NOMO-1 (cell line): ENCODE measurements around the gene SCAMP3.
"Not testable (repeated sequence)": the region's sequence is repeated elsewhere in the genome, so short reads cannot be mapped to it uniquely, and the experiment has no call there.

Source experiments
- DNase-seq, 2 experiments: peaks; one replicate each; lab custom pipeline; 2025; ENCODE audit not compliant: unreplicated experiment in 2 of 2; lab: John Stamatoyannopoulos, UW

SCAMP3 gene

GRCh38 chr1:155256058-155256852 is 5.9 kb downstream of the SCAMP3 start:
- no peak for DNase-seq

- peak; percentile 69 to 70 for DNase-seq
These were observed 6.7 kb downstream of the SCAMP3 start, which contains the start of gene ENTREP3 for GRCh38 chr1:155255243-155256007. ENTREP3 (minus strand) TSS chr1:155255483; CDS start chr1:155254877, 606 bp downstream.

- no peak for DNase-seq
These were observed 7.4 kb downstream of the SCAMP3 start for GRCh38 chr1:155254714-155255242.

GRCh38 chr1:155254228-155254713 is 7.9 kb downstream of the SCAMP3 start:
- no peak for DNase-seq

- no peak for DNase-seq
These were observed 8.4 kb downstream of the SCAMP3 start for GRCh38 chr1:155253797-155254196.

GRCh38 chr1:155253208-155253607 is 9.0 kb downstream of the SCAMP3 start:
- no peak for DNase-seq

- no peak for DNase-seq
These were observed 10.6 kb downstream of the SCAMP3 start for GRCh38 chr1:155251566-155251965.

GRCh38 chr1:155250633-155251449 is 11.3 kb downstream of the SCAMP3 start:
- peak; percentile 94 to 96 for DNase-seq

GRCh38 chr1:155250246-155250632 is 11.9 kb downstream of the SCAMP3 start:
- DNase-seq = peak in 1 of 2 experiments; percentile 66

GRCh38 chr1:155247667-155248553 is 14.2 kb downstream of the SCAMP3 start:
- DNase-seq = no peak

GRCh38 chr1:155246796-155247195 is 15.4 kb downstream of the SCAMP3 start:
- not testable (repeated sequence) for DNase-seq

GRCh38 chr1:155245163-155245524 is 17.0 kb downstream of the SCAMP3 start:
- DNase-seq = no peak

- peak; percentile 96 to 98 for DNase-seq
These were observed 17.6 kb downstream of the SCAMP3 start for GRCh38 chr1:155244368-155245162.

- no peak for DNase-seq
These were observed 19.3 kb downstream of the SCAMP3 start for GRCh38 chr1:155242805-155243358.

GRCh38 chr1:155241841-155242264 is 20.3 kb downstream of the SCAMP3 start:
- DNase-seq = peak; percentile 64 to 79

- DNase-seq = peak; percentile 63 to 90
These were observed 21.0 kb downstream of the SCAMP3 start for GRCh38 chr1:155241069-155241679.

GRCh38 chr1:155236451-155236850 is 25.7 kb downstream of the SCAMP3 start:
- no peak for DNase-seq

GRCh38 chr1:155235375-155235774 is 26.8 kb downstream of the SCAMP3 start:
- not testable (repeated sequence) for DNase-seq
